ENCODE data around the gene PAMR1.
"Not testable (repeated sequence)": the region's sequence is repeated elsewhere in the genome, so short reads cannot be mapped to it uniquely, and the experiment has no call there.

The PAMR1 gene

GRCh38 chr11:35543481-35543880 lies 18.1 kb upstream of the PAMR1 start:
- no peak for DNase-seq (ENCODE audit: low read depth)

- no peak for DNase-seq (ENCODE audit: low read depth)
Measured at GRCh38 chr11:35541621-35542375, 16.4 kb upstream of the PAMR1 start.

- no peak for DNase-seq (ENCODE audit: low read depth)
Measured at GRCh38 chr11:35540526-35540925, 15.1 kb upstream of the PAMR1 start.

GRCh38 chr11:35539781-35540281 lies 14.4 kb upstream of the PAMR1 start:
- no peak for DNase-seq (ENCODE audit: low read depth)

- no peak for DNase-seq (ENCODE audit: low read depth)
Measured at GRCh38 chr11:35539256-35539655, 13.8 kb upstream of the PAMR1 start.

GRCh38 chr11:35536470-35536869 lies 11.1 kb upstream of the PAMR1 start:
- no peak for DNase-seq (ENCODE audit: low read depth)

GRCh38 chr11:35531246-35531645 lies 5.8 kb upstream of the PAMR1 start:
- no peak for DNase-seq (ENCODE audit: low read depth)

GRCh38 chr11:35529971-35530495 lies 4.6 kb upstream of the PAMR1 start:
- no peak for DNase-seq (ENCODE audit: low read depth)

- no peak for DNase-seq (ENCODE audit: low read depth)
Measured at GRCh38 chr11:35526370-35526792, 965 bp upstream of the PAMR1 start.

GRCh38 chr11:35524780-35525179 lies 636 bp downstream of the PAMR1 start:
- no peak for DNase-seq (ENCODE audit: low read depth)

- DNase-seq (ENCODE audit: low read depth), result no peak
Measured at GRCh38 chr11:35523861-35524260, 1.6 kb downstream of the PAMR1 start.

- DNase-seq (ENCODE audit: low read depth), result no peak
Measured at GRCh38 chr11:35523331-35523768, 2.1 kb downstream of the PAMR1 start.

GRCh38 chr11:35522091-35522490 lies 3.3 kb downstream of the PAMR1 start:
- DNase-seq (ENCODE audit: low read depth), result not testable (repeated sequence)

GRCh38 chr11:35520376-35520775 lies 5.0 kb downstream of the PAMR1 start:
- DNase-seq (ENCODE audit: low read depth), result no peak

- no peak for DNase-seq (ENCODE audit: low read depth)
Measured at GRCh38 chr11:35518766-35519165, 6.7 kb downstream of the PAMR1 start.

GRCh38 chr11:35517481-35517880 lies 7.9 kb downstream of the PAMR1 start:
- no peak for DNase-seq (ENCODE audit: low read depth)

- no peak for DNase-seq (ENCODE audit: low read depth)
Measured at GRCh38 chr11:35516403-35516802, 9.0 kb downstream of the PAMR1 start.

GRCh38 chr11:35515224-35515623 lies 10.2 kb downstream of the PAMR1 start:
- DNase-seq (ENCODE audit: low read depth), result no peak

GRCh38 chr11:35514481-35514880 lies 10.9 kb downstream of the PAMR1 start:
- no peak for DNase-seq (ENCODE audit: low read depth)

GRCh38 chr11:35511666-35512065 lies 13.8 kb downstream of the PAMR1 start:
- no peak for DNase-seq (ENCODE audit: low read depth)

GRCh38 chr11:35507688-35508087 lies 17.7 kb downstream of the PAMR1 start:
- DNase-seq (ENCODE audit: low read depth), result no peak

GRCh38 chr11:35501776-35502175 lies 23.6 kb downstream of the PAMR1 start:
- DNase-seq (ENCODE audit: low read depth), result no peak

- no peak for DNase-seq (ENCODE audit: low read depth)
Measured at GRCh38 chr11:35500744-35501143, 24.7 kb downstream of the PAMR1 start.

- DNase-seq (ENCODE audit: low read depth), result no peak
Measured at GRCh38 chr11:35496416-35496815, 29.0 kb downstream of the PAMR1 start.
